Loucy (cell line): ENCODE data around the gene ACAP1.

Source experiments
- EZH2phosphoT487 ChIP-seq: fragments of 200-600 bp; IDR thresholded peaks from 2 replicates; pipeline ENCODE4 v1.6.1; 2018; ENCODE audit warnings: antibody characterized with exemption, mild to moderate bottlenecking, moderate library complexity, borderline replicate concordance
- TF ChIP-seq, protein P1 (sequence below): fragments of 200-600 bp; sonication (generic); conservative IDR thresholded peaks from 2 replicates; pipeline ENCODE4 v1.5.1; 2014; ENCODE audit warnings: mild to moderate bottlenecking, antibody characterized with exemption, low read length

GRCh38 chr17:7357381-7357780, 21.1 kb downstream of the ACAP1 start:
- TF ChIP-seq, protein P1, sequence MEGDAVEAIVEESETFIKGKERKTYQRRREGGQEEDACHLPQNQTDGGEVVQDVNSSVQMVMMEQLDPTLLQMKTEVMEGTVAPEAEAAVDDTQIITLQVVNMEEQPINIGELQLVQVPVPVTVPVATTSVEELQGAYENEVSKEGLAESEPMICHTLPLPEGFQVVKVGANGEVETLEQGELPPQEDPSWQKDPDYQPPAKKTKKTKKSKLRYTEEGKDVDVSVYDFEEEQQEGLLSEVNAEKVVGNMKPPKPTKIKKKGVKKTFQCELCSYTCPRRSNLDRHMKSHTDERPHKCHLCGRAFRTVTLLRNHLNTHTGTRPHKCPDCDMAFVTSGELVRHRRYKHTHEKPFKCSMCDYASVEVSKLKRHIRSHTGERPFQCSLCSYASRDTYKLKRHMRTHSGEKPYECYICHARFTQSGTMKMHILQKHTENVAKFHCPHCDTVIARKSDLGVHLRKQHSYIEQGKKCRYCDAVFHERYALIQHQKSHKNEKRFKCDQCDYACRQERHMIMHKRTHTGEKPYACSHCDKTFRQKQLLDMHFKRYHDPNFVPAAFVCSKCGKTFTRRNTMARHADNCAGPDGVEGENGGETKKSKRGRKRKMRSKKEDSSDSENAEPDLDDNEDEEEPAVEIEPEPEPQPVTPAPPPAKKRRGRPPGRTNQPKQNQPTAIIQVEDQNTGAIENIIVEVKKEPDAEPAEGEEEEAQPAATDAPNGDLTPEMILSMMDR, result no peak
- no peak for TF ChIP-seq EZH2phosphoT487
